Activated naive CD8-positive, alpha-beta T cell treated with anti-CD3 and anti-CD28 coated beads, Interleukin-2, amount 10 ng/mL, durations not matched to agents 7 days and 5 days (primary cell): Measurements from ENCODE around the gene C6orf89. TPM values are rescaled to one million over a fixed set of nuclear protein-coding genes. Genes with fewer than 3 reads are reported as not detected.

Experiments used
- ATAC-seq: fragments of 150-1000 bp; cut with Tn5 transposase; one replicate; pipeline ENCODE4 v1.10.0; 2021; ENCODE audit warnings: low read depth, moderate library complexity
- POLR2A ChIA-PET: fragments of 350-600 bp; sonication (Branson Sonifier 250); formaldehyde crosslinking; loops from one replicate; lab custom pipeline; 2021; ENCODE audit warnings: antibody characterized with exemption; lab: Charles Lee
- DNase-seq: peaks from one replicate; pipeline ENCODE4 v3.0.0; 2021
- H3K27ac Mint-ChIP-seq: one replicate; pipeline ENCODE4 v1.8.0; 2022; ENCODE audit warnings: mild to moderate bottlenecking, mixed read lengths
- H3K27me3 Mint-ChIP-seq: one replicate; pipeline ENCODE4 v1.8.0; 2022; ENCODE audit warnings: mild to moderate bottlenecking, moderate library complexity, mixed read lengths
- H3K36me3 Mint-ChIP-seq: one replicate; pipeline ENCODE4 v1.8.0; 2021; ENCODE audit warnings: mild to moderate bottlenecking, mixed read lengths
- H3K4me1 Mint-ChIP-seq: one replicate; pipeline ENCODE4 v1.8.0; 2021; ENCODE audit warnings: mixed read lengths
- H3K4me3 Mint-ChIP-seq: one replicate; pipeline ENCODE4 v1.8.0; 2022; ENCODE audit warnings: mild to moderate bottlenecking, moderate library complexity, mixed read lengths
- H3K9me3 Mint-ChIP-seq: one replicate; pipeline ENCODE4 v1.8.0; 2021; ENCODE audit warnings: mixed read lengths
- total RNA-seq, 2 experiments: library from RNA; stranded (reverse); gene quantifications; one replicate each; pipeline ENCODE4 v1.2.3, GENCODE V29; 2021

The C6orf89 gene
- total RNA-seq, 2 experiments from 2014 or later = 45.3 to 46.0 TPM

DNA sequence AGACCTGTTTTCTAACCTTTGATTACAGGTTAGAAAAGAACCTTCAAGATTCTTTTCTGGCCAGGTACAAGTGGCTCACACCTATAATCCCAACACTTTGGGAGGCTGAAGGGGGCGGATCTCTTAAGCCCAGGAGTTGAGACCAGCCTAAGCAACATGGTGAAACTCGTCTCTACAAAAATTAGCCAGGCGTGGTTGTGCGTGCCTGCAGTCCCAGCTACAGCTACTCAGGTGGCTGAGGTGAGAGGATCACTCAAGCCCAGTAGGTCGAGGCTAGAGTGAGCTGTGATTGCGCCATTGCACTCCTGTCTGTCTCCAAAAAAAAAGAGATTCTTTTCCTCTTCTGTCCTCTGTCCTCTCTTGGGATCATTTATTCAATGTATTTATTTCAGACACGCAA, 25.6 kb upstream of the C6orf89 start:
- Mint-ChIP-seq H3K36me3 (peaks cover 41% of the 10 kb centered on the region), H3K27me3 (no peaks in the 10 kb centered on the region), H3K9me3 (no peaks in the 10 kb centered on the region), H3K4me1 (peaks cover 17% of the 10 kb centered on the region), H3K27ac (no peak overlapping the region), H3K4me3 (no peak overlapping the region)
- DNase-seq (no peak), ATAC-seq (no peak)
- POLR2A ChIA-PET = interaction anchor here (1.0 kb wide), 1 partner anchor 25 kb away, joined by 4 read pairs; no protein-coding TSS in a partner anchor

DNA sequence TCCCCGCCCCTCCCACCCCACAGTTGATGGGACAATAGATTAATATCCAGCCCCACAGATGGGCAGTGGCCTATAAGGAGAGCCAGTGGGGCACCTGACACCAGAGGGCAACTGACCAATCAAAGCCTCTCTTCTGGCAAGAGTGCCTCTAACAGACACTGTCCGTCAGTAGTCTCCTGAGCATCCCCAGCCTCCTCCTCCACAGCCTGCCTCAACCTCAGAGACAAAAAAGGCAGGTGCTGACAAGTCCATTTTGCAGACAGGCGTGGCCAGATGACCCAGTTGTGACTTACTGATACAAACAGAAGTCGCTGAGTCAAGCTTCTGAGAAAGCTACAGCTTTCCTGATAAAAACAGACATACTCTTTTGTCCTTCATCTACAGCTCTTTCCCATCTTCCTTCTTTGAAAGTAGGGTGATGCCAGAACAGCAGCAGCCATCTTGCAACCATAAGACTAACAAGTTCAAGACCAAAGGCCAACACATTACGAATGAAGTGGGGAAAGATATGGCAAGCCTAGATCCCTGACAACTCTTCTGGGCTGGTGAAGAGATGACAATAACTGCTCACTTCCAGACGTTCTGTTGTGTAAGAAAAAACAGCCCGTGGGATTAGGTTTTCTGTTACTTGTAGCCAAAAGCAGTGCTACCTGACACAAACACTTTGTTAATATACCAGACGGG, 23.4 kb upstream of the C6orf89 start:
- H3K27me3 Mint-ChIP-seq = no peaks in the 10 kb centered on the region
- peaks cover 37% of the 10 kb centered on the region for H3K36me3 Mint-ChIP-seq
- POLR2A ChIA-PET = no interaction called here
- DNase-seq (no peak), ATAC-seq (no peak)
- no peaks in the 10 kb centered on the region for H3K9me3 Mint-ChIP-seq
- no peak overlapping the region for H3K4me3 Mint-ChIP-seq
- peaks cover 30% of the 10 kb centered on the region for H3K4me1 Mint-ChIP-seq
- H3K27ac Mint-ChIP-seq = no peak overlapping the region

DNA sequence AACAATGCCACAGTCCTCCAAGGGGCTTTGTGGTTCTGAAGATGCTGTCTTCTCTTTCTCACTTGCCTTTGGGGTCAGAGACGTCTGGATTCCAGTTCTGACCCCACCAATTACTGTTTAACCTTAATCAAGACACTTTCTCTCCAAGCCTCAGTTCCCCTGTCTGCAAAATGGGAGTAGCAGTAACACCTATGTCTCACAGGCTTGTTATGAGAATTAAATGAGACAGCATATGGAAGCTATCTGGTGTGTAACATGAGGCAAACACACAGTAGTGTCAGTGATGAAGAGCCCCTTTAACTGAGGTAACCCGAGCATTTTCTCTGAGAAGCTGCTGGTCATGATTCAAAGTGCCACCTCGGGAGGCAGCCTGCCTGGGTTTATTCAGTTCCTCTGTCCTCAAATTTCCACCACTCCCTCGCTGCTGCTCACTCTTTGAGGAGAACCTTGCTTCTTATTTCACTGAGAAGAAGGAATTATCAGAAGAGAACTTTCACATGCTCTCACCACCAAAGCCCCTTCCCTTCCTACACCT, 22.8 kb upstream of the C6orf89 start:
- Mint-ChIP-seq H3K27me3 (no peaks in the 10 kb centered on the region), H3K36me3 (peaks cover 37% of the 10 kb centered on the region), H3K4me1 (peaks cover 31% of the 10 kb centered on the region), H3K4me3 (no peak overlapping the region), H3K9me3 (no peaks in the 10 kb centered on the region), H3K27ac (peak overlapping the region; percentile 30)
- no peak for ATAC-seq
- POLR2A ChIA-PET = no interaction called here
- DNase-seq = no peak

DNA sequence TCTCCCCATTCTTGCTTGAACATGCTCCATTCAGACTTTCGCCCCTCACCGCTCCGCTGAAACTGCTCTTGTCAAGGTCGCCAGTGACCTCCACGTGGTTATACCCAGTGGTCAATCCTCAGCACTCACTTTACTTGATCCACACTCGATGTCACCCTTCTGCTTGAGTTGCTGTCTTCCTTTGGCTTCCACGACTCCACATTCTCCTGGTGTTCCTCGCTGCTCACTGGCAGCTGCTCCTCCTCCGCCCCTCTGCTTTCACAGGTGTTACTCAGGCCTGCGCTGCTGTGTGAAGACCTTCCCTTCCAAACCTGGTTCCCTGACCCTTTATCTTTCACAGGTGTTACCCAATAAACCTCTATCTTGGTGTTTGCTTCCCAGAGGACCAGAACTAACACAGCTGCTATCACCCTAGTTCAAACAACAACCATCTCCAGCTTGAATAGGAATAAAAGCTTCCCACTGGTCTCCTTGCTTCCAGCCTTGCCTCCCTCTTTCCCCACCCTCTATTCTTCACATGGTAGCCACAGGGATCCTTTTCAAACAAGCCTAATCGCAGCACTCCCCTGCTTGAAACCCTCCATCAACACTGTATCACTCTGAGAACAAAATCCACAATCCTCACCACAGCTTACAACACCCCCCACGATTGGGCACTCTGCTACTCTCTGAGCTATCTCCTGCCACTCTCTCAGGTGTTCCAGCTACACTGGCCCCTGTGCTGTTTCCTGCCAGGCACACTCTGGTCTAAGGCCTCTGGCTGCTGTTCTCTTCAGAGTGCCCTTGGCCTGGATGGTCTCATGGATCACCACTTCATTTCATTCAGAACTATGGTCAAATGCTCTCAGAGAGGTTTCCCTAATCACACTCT, 21.8 kb upstream of the C6orf89 start:
- Mint-ChIP-seq H3K27me3 (no peaks in the 10 kb centered on the region), H3K9me3 (no peaks in the 10 kb centered on the region), H3K4me3 (no peak overlapping the region), H3K36me3 (peaks cover 36% of the 10 kb centered on the region), H3K4me1 (peaks cover 33% of the 10 kb centered on the region), H3K27ac (peak overlapping the region; percentile 21)
- POLR2A ChIA-PET = no interaction called here
- ATAC-seq (no peak), DNase-seq (no peak)

DNA sequence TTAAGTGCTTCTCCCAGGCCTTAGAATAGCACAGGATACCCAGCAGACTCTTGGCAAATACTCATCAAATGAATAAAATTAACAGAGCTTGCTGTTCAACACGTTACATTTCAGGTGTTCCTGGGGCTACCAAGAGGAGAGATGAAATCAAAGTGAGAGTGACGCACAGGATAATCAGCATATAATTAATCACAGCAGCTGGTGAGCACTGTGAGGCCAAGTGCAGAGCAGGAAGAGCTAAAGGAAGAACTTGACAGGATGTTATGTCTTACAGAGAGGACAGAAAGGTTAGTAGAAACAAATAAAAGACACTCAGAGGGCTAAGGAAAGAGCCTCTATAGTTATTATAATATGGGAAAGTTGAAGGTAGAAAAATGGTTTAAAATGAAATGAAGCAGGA, 19.9 kb upstream of the C6orf89 start:
- peaks cover 34% of the 10 kb centered on the region for H3K4me1 Mint-ChIP-seq
- ATAC-seq (no peak), DNase-seq (no peak)
- H3K9me3 Mint-ChIP-seq = no peaks in the 10 kb centered on the region
- no peaks in the 10 kb centered on the region for H3K27me3 Mint-ChIP-seq
- peaks cover 31% of the 10 kb centered on the region for H3K36me3 Mint-ChIP-seq
- no peak overlapping the region for H3K4me3 Mint-ChIP-seq
- H3K27ac Mint-ChIP-seq = peak overlapping the region; percentile 59
- POLR2A ChIA-PET = interaction anchor here (1.5 kb wide), 1 partner anchor 8 kb away, joined by 4 read pairs; the partner anchor contains the start of gene PPIL1

DNA sequence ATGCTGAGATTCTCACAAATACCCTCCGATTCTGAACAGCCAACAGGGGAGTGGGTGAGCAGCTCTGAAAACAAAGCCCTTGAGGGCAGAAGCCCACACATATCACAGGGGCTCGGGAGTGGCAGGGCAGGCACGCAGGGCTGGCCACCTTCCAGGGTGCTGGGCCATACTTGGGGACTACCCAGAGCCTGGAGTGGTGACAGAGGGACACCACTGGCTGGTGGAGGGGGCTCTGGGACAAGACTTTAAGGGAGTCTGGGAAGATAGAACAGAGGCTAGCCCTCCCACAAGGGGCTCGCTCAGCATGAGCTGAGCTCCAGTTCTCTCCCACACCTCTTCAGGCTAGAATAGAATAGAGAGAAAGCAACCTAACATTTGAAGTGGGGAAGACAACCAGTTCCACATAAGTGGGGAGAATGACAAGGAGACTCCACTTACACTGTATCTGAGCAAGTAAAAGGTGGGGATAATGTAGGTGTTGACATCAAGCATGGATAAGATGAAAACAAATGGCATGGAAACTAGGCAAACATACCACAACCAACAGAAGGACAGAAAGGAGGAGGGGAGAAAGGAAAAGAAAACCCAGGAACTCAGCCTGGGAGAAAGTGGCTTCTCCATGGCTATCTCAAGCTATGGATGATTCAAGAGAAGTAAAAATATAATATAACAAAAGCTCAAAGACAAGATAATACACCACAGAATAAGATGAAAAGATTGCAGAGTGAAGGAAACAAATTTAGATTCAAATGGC, 18.1 kb upstream of the C6orf89 start:
- DNase-seq = no peak
- POLR2A ChIA-PET = no interaction called here
- ATAC-seq = no peak
- peaks cover 40% of the 10 kb centered on the region for H3K4me1 Mint-ChIP-seq
- no peak overlapping the region for H3K27ac Mint-ChIP-seq
- H3K36me3 Mint-ChIP-seq = peaks cover 27% of the 10 kb centered on the region
- H3K27me3 Mint-ChIP-seq = no peaks in the 10 kb centered on the region
- no peak overlapping the region for H3K4me3 Mint-ChIP-seq
- no peaks in the 10 kb centered on the region for H3K9me3 Mint-ChIP-seq

DNA sequence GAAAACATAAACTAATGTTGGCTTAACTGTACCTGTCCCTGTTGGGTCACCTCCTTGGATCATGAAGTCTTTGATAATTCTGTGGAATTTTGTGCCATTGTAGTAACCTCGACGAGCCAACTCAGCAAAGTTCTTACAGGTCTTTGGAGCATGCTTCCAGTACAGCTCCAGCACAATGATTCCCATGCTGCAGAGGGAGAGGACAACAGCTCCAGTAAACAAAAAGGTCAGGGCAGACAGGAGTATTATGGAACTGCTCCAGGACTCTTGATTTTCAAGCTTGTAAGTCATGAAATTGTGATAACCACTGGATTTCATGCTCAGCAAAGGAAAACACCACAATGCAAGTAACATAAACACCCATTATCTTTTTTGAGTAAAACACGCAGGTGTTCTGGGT, 14.1 kb upstream of the C6orf89 start:
- Mint-ChIP-seq H3K36me3 (peaks cover 13% of the 10 kb centered on the region), H3K4me3 (no peak overlapping the region), H3K4me1 (peaks cover 33% of the 10 kb centered on the region), H3K27ac (no peak overlapping the region), H3K9me3 (no peaks in the 10 kb centered on the region), H3K27me3 (peaks cover 3% of the 10 kb centered on the region)
- ATAC-seq (no peak), DNase-seq (no peak)
- POLR2A ChIA-PET = no interaction called here

DNA sequence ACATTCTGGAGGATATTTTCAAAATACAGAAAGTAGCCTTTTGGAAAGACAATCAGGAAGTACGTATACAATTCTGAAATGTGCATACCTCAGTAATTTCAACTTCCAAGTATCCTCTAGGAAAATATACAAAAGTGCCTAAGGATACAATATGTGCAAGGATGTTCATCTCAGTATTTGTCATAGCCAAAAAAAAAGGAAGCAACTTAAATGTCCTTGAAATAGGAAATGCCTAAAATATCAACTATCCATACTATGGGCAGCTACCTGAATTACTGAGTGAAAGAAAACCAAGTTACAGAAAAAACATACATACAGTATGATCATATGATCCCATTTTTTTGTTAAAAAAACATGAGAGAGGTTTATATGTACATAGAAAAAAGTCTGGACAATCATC, 12.6 kb upstream of the C6orf89 start:
- H3K4me1 Mint-ChIP-seq = peaks cover 30% of the 10 kb centered on the region
- DNase-seq = no peak
- H3K27me3 Mint-ChIP-seq = peaks cover 3% of the 10 kb centered on the region
- H3K36me3 Mint-ChIP-seq = peaks cover 11% of the 10 kb centered on the region
- ATAC-seq = no peak
- POLR2A ChIA-PET = interaction anchor here (1.8 kb wide), 1 partner anchor 8 kb away, joined by 4 read pairs; no protein-coding TSS in a partner anchor
- H3K4me3 Mint-ChIP-seq = peak overlapping the region; percentile 97
- H3K27ac Mint-ChIP-seq = peak overlapping the region; percentile 98
- no peaks in the 10 kb centered on the region for H3K9me3 Mint-ChIP-seq

DNA sequence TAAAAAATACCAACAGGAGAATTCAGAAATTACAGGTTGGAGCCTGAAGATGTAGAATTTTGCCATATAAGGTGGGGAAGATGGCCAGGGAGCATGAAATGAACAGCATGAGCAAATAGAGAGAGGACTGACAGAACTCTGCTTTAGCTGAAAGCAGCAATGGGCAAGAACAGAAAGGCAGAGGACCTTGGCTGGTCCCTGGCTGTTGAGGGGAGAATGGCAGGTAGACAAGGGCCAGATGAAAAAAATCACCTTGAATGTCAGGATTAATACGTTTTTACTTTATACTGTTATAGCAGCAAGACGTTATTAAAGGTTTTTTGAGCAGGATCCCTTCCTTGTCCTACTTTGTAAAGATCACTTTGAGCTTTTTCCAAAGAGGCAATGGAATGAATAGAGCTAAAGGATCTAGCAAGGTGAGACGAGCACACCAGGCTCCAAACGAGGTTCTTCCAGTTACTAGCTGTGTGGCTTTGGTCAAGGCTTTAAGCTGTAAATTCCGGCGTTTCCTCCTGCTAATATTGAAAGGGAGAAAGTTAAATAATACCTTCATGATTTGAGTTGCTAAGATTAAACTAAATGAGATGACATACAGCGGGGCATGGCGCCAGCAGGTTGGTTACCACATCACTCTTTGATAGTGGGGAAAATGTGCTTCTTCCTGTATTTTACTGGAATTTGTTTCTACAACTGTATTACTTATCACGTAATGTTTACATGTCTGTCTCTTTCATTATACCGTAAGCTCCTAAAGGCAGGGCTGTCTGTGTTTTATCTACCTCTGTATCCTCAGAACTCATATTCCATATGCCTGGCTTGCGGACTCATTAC, 11.9 kb upstream of the C6orf89 start:
- H3K9me3 Mint-ChIP-seq = no peaks in the 10 kb centered on the region
- POLR2A ChIA-PET = interaction anchor here (0.8 to 2.5 kb wide), 10 partner anchors 9 to 195 kb away, joined by 3 to 21 read pairs (median 5); partner anchors contain the start of genes C6orf89, CDKN1A and MTCH1
- ATAC-seq (peak; percentile 1), DNase-seq (no peak)
- H3K27me3 Mint-ChIP-seq = peaks cover 3% of the 10 kb centered on the region
- peaks cover 28% of the 10 kb centered on the region for H3K4me1 Mint-ChIP-seq
- H3K27ac Mint-ChIP-seq = peak overlapping the region; percentile 98
- H3K36me3 Mint-ChIP-seq = peaks cover 8% of the 10 kb centered on the region
- H3K4me3 Mint-ChIP-seq = peak overlapping the region; percentile 97

DNA sequence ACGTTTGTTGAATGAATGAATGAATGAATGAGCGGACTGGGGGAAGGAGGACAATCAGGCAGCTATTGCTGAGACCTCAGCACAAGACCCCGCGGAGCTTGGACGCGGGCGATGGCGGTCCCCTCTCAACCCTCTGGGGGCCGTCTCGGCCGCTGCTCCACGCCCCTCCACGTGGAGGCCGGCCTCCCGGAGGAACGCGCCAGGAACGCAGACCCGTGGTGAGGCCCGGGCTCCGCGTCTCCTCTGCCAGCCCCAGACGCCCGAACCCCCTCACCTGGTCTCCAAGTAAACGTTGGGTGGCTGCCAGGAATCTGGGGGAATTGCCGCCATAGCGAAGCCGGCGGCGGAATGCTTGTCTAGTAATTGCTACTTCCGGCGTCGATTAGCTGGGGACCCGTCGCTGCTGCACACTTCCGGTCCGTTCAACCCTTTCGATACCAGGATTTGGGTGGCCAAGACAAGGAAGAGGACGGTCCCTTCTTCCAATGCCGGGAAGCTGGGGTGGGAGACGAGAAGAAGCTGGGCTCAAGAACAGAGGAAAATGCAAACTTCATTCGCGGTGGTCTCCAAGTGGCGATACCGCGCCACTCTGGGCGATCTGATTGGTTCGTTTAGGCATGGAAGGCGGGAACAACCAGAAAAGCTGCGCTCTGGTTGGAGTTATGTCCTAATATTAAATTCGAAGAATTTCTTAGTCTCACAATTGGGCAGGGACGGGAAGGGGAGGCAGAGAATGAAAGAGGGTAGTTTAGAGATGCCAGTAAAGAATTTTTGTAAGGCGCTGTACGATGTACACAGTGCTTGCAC, 11.1 kb upstream of the C6orf89 start, which contains the start of gene PPIL1:
PPIL1 (minus strand) TSS at position 361 of the 807 bp plus-strand sequence; CDS start at position 330, 31 bp downstream.
- ATAC-seq (peak; percentile 91), DNase-seq (peak; percentile 87)
- H3K4me1 Mint-ChIP-seq = peaks cover 28% of the 10 kb centered on the region
- peaks cover 8% of the 10 kb centered on the region for H3K36me3 Mint-ChIP-seq
- peak within 1 kb of the TSS; percentile 98 for H3K27ac Mint-ChIP-seq
- H3K9me3 Mint-ChIP-seq = no peaks in the 10 kb centered on the region
- peak within 1 kb of the TSS; percentile 97 for H3K4me3 Mint-ChIP-seq
- POLR2A ChIA-PET = interaction anchor here (0.8 to 2.5 kb wide), 12 partner anchors 8 to 196 kb away, joined by 3 to 21 read pairs (median 4); partner anchors contain the start of genes C6orf89, CDKN1A and MTCH1
- peaks cover 3% of the 10 kb centered on the region for H3K27me3 Mint-ChIP-seq

DNA sequence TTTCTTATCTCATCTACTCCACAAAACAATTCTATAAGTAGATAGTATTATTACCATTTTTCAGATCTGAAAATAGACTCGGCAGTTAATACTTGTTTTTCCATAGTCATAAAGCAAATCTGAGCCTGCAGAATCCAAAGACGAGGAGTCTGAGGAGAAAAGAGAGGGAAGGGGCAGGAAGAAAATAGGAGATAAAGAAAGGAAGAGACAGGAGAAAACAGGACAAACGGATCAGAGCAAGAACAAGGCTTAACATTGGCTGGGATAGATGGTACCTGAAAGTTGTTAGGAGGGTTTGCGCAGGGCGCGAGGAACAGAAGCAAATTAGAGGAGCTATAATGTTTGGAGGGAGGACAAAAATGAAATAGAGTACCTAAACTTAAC, 10.5 kb upstream of the C6orf89 start:
- peaks cover 3% of the 10 kb centered on the region for H3K27me3 Mint-ChIP-seq
- POLR2A ChIA-PET = interaction anchor here (1.0 to 2.5 kb wide), 11 partner anchors 8 to 154 kb away, joined by 3 to 21 read pairs (median 4); partner anchors contain the start of genes C6orf89 and MTCH1
- ATAC-seq (no peak), DNase-seq (no peak)
- peaks cover 8% of the 10 kb centered on the region for H3K36me3 Mint-ChIP-seq
- peak overlapping the region; percentile 98 for H3K27ac Mint-ChIP-seq
- no peaks in the 10 kb centered on the region for H3K9me3 Mint-ChIP-seq
- H3K4me1 Mint-ChIP-seq = peaks cover 28% of the 10 kb centered on the region
- peak overlapping the region; percentile 97 for H3K4me3 Mint-ChIP-seq
